ENCODE measurements around the gene CALHM2.
"Not testable (repeated sequence)": the region's sequence is repeated elsewhere in the genome, so short reads cannot be mapped to it uniquely, and the experiment has no call there.

Gene CALHM2, protein sequence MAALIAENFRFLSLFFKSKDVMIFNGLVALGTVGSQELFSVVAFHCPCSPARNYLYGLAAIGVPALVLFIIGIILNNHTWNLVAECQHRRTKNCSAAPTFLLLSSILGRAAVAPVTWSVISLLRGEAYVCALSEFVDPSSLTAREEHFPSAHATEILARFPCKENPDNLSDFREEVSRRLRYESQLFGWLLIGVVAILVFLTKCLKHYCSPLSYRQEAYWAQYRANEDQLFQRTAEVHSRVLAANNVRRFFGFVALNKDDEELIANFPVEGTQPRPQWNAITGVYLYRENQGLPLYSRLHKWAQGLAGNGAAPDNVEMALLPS

DNA sequence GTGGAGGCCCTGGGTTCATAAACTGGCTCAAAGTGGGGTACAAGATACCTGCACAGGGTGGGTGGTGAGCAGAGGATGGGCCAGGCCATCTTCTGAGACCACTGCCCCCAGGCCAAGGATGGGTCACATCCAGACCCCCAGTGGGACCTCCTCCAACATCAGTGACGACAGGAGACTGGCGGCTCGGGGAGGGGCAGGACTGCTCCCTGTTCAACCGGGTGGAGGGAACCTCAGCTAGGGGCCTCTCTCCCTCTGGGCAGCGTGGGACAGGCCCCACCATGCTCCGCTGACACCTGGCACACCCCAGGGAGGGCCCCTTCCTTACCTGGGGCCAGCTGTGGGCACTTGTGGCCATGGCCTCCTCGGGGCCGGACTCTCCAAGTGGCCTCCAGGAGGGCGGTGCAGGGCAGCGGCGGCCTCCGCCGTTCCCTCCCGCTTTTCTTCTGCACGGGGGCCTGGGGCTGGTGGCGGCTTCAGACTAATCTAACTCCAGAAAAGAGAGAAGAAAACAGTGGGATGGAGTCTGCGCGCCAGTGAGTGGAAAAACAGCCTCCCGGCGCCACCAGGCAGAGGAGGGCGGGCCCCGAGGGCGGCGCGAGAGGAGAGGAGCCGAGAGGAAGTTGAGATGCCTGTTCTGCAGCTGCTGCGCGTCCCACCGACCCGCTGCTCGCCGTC, at the start of gene CALHM2:
CALHM2 (minus strand) TSS at position 540 of the 675 bp plus-strand sequence. CDS start 2,429 bp downstream, outside the sequence.
- DNase-seq, result peak; percentile 22

DNA sequence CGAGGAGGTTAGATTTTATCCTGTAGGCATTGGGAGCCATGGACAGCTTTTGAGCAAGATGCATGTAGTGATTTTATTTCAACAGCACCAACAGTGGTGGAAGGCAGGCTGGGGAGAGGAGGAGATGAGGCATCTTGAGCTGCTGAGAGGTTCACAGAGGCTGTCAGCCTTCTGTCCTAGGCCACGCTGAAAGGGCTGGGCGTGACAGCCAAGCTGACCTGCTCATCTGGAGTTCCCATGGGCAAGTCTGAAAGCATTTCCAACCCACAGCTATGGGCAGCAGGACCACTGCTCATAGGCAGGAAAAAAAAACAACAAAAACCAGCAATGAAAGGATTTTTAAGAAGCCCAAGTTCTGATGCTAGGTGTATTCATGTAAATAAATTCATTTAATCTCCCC, 49.0 kb upstream of the CALHM2 start:
- DNase-seq, result no peak

DNA sequence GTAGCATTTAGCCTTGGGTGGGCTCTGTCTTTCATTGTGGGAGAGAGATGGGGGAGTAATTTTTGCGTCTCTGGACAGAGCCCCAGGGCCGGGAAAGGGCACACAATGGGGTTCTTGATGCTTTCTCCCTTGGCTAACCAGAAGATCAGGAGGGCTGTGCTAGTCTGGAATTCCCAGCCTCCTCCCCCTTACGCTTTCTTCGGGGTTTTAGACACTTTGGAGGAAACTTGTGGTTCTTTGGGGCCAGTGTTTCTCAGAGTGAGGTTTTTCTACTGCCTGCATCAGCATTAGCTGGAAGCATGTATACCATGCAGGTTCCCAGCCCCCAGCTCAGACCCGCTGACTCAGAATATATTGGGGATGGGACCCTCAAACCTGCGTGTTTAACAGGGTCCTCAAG, 48.3 kb upstream of the CALHM2 start:
- DNase-seq, result no peak

DNA sequence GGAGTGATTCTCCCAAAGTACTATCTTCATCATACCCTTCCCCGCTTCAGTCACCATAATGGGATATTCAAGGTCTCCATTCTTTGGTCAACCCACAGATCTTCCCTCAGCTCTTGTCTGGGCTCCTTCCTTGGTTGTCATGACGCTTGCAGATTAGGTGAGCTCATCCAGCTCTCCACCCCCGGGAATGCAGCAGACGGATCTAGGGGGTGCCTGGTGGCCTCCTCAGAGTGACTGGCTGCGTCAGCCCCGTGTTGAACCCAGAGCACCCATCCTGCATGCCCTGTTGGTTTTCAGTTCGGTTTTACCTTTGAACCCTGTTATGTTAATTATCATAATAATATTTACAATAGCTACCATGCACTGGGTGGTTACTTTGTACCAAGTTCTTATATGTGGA, 47.7 kb upstream of the CALHM2 start:
- no peak for DNase-seq

DNA sequence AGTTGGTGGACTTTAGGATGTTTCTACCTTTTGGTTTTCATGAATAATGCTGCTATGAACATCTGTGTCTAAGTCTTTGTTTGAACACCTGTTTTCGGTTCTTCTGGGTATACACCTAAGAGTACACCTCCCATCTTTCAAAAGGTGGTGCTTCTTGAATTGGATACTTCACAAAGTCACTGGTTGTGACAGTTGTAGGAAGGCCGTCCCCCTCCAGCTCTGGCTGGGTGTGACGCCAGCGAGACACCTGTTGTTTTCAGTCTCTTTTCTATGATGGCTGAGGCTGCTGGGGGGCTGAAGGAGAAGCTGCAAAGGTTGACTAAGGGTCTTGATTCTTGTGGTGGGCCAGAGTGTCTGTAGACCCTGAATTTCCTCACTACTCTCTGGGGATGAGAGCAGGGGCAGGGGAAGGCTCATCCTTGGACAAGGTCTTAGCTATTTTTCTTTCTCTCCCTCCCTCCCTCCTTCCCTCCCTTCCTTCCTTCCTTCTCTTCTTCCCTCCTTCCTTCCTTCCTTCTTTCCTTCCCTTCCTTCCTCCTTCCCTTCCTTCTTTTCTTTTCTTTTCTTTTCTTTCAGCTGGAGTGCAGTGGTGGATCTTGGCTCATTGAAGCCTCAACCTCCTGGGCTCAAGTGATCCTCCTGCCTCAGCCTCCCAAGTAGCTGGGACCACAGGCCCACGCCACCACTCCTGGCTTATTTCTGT, 46.9 kb upstream of the CALHM2 start:
- DNase-seq, result no peak

DNA sequence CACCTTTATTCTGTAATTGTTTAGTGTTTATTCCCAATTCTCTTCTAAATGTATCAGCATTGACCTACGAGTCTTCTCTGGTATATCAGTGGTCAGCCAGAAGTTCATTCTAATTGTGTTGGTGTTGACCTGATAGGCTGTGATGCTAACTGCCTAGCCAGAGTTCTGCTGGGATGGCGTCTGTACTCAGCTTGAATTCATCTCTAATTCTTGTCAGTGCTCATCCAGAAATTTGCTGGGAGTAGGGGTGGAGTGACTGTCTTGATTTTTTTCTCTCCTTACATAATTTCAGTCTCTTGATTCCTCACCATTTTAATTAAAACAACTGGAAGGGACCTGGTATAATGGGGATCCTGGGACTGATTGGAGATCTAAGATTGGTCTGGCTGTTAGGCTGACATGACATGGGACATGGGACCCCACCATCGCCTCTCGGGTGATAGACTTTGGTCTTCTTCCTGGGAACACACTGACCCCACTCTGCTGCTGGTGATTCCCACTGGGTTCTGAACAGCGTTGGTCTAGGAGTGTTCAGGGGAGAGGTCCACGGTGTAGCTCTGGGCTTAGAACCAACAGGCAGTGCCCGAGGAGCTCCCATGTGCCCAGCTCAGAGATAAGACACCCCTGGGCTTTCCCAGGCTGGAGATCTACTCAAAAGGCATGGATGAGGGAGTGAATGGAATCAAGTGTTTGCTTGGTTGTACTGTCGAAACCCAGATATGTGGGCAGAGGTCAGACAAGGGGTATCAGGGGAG, 45.2 kb upstream of the CALHM2 start:
- DNase-seq, result no peak

DNA sequence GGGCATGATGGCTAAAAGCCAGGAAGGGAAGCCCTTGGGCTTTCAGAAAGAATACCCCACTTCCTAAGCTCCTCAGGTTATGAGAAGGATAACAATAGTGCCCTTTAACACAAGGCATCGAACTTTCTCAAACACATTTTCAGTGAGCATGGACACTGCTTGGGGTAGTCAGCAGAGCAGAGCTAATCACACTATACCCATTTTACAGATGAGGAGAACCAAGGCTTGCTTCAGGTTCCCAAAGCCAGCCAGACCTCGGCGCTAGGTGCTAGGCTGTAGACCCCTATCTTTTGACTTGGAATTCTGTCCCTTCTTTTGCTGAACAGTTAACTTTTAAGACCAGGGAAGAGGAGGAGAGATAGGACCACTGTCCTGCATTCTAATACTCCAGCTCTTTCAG, 43.2 kb upstream of the CALHM2 start:
- DNase-seq, result no peak

DNA sequence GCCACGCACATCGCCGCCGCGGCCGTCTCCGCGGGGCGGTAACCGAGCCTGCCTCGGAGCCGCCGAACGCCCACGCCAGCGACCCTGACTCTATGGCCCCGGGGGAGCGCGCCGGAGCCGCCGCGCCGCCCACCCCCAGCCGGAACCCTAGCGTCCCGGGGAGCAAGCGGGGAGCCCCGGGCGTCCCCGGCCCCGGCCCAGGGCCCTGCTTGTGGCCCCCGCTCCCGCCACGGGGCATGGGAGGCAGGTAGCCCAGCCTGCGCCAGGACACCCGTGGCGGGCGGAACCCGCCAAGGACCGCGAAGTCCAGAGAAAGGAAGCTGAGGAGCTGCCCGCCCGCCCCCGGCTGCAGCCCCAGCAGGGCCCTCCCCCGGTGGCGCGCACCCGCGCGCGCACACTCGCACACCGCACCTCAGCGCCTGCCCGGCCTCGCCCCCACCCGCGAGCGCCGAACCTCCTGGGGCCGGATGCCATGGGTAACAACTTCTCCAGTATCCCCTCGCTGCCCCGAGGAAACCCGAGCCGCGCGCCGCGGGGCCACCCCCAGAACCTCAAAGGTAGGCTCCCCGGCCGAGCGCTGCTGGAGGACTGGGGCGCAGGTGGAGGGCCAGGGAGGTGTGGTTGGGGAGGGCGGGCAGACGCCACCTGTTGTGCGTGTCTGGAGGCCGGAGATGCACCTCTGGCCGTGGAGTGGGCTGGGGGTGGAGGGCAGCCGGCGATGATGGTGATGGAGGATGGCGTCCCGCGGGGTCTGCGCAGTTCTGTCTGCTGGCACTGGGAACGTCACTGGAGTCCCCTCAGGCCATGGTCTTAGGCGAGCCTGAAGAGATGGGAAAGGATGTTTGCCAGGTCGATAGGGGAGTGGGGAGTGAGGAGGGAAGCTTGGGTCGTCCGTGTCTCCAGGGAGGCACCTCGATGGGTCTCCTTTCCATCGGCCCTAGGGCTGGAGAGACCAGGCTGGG, 42.0 kb upstream of the CALHM2 start:
- DNase-seq, result no peak

DNA sequence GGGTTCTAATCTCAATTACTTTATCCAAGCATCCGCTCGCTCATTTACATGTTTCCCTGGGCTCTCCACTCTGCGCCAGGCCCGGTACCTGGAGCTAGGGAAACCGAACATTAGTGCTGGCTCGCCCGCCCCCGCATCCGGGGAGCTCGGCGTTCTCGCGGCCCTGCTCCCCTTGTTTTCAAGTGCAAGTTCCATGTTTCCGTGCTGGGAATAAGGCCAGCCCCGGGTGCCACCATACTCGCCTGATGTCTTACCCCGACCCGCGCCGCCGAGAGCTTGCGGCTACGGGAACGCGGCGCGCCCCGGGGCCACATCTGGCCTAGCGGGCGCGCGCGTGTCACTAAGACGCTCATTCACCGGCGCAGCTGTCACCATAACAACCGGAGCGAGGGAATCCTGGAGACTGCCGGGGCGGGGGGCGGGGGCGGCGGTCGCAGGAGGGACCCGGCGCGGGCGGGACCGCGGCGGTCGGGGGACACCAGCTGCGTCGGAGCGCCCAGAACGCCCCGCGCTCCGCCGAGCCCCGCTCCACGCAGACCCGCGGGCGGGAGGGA, 41.3 kb upstream of the CALHM2 start, which contains the start of gene NEURL1:
NEURL1 (plus strand) TSS at position 344 of the 554 bp plus-strand sequence. CDS start 683 bp downstream, outside the sequence.
- no peak for DNase-seq

DNA sequence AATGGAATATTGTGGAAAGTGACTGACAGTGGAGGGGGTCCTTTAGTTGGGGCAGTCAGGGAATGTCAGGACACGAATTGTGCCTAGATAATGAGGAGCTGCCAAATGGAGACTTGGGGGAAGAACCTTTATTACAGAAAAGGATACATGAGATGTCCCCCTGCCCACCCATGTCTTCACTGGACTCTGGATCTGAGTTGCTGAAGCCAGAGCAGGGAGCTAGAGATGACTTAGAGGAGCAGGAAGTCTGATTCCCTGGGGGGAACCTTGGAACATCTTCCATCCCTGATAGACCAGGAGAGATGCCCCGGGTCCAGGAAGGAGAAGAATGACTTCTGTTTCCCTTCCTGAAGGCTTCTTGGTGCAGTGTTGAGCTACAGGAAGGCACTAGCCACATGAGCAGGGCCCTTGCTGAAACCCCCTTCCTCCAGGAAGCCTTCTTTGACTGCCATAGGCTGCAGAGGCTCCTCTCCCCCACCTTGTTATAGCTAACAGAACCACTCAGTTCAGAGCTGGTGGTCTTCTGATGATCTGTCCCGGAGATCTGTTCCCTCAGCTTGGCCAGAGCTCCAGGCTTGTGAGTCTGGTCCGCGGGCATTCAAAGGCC, 40.6 kb upstream of the CALHM2 start:
- DNase-seq, result no peak

DNA sequence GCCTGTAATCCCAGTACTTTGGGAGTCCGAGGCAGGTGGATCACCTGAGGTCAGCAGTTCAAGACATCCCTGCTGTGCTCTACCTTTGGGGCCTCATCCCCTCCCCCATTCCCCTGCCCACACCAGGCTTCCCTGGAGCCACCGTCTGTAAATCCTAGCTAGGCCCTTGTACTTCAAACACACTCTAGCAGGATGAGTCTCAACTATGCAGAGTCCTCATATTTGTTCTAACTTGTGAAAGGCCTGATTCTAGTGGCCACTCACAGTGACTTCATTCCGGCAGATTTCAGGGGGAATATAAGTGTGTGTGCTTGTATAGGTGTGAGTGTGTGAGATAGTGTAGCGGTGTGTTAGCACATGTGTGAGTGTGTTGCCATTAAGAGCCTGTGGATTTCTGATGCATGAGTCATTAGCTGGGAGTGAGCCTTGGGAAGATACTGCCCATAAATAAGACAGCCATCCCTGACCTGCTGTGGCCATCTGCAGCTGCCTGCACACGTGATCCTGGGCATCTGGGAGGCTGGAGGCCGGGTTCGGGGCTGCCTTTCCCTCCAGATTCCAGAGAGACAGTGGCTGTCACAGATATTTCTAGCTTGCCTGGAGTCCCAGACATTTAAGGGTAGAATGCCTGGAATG, 39.7 kb upstream of the CALHM2 start:
- DNase-seq, result peak; percentile 53

DNA sequence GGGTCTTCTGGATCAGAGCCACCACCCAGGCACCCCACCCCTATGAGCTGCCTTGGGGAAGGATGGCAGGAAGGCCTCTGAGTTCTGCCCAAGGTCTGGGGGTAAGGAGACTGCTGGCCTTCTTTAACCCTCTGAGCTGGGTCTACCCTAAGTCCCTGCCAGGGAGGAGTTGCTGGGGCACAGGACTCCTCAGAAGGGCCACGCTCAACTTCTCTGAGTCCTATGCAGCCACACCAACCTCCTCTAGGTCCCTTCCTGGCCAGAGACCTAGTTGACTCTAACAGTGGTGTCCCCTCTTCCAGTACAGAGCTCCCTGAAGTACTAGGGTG, 38.8 kb upstream of the CALHM2 start:
- DNase-seq, result no peak

DNA sequence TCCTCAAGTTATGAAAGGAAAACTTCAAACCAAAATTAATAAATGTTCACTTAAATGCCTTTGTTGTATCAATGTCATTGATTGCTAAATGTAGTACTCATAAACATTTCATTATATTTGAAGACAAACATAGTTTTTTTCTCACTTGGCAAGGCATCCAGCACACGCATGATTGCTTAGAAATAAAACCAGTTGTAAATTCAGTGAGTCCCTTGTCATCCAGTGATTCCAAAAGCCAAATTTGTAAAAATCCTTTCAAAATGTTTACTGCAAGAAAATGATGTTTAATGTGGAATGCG, 35.2 kb upstream of the CALHM2 start:
- DNase-seq, result no peak

DNA sequence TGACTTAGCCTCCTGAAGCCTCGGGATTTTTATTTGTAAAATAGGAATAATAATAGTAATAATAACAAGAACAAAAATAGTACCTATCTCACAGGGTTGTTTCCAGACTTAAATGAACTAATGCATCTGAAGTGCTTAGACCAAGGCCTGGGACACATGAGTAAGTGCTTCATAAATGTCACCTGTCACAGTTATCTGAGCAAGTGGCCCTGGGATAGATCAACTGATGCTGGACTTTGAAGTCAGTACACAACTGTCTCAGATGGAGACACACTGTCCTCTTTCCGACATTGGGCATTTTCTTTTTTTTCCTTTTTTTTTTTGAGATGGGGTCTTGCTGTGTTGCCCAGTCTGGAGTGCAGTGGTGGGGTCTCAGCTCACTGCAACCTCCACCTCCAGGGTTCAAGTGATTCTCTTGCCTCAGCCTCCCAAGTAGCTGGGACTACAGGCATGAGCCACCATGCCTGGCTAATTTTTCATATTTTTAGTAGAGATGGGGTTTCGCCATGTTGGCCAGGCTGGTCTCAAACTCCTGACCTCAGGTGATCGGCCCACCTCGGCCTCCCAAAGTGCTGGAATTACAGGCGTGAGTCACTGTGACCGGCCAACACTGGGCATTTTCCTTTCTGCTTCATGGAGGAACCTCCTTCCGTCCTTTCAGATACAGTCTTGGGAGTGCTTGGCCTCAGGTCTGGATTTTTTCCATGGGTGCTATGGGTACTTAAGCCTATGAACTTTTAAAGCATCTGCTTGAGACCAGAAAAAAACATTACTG, 34.7 kb upstream of the CALHM2 start:
- not testable (repeated sequence) for DNase-seq

DNA sequence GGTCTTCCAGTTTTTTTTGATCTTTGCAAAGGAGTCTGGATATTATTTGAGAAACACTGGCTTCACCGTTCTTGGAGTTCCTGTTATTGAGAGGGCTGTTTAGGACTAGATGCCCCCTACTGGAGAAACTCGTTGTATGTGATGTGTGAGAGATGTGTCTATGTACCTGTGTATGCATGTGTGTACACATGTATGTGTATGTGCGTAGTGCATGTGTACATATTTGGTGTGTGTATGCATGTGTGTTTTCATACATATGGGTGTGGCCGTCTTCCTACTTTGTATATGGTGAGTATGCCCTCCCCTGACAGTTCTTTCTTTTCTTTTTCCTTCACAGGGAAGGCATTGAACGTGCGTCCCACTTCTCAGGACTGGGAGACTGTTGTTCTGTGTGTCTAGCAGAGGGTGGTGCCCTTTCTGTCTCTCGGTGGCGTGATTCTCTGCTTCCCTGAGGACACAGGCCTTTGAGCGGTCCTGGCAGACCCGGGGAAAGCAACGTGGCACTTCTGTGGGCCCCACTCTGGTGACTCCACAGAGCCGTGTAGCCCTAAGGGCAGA, 29.9 kb upstream of the CALHM2 start:
- no peak for DNase-seq

DNA sequence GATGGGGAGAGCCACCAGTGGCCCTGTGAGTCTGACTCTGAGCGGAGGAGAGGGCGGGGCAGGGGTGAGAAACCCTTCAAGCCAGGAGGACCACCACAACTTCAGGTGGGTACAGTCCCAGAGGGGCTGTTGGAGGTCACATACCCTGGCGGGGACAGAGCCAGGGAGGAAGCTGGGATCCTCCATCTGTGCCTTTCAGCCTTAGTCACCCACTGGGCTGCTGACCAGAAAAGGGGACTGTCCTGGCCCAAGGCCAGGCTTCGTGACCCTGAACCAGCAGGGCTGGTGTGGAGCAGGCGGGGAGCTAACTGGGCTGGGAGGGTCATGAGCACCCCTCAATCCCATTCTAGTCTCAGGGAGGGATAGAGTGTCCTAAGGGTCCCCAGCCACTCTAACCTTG, 28.4 kb upstream of the CALHM2 start:
- DNase-seq, result no peak

DNA sequence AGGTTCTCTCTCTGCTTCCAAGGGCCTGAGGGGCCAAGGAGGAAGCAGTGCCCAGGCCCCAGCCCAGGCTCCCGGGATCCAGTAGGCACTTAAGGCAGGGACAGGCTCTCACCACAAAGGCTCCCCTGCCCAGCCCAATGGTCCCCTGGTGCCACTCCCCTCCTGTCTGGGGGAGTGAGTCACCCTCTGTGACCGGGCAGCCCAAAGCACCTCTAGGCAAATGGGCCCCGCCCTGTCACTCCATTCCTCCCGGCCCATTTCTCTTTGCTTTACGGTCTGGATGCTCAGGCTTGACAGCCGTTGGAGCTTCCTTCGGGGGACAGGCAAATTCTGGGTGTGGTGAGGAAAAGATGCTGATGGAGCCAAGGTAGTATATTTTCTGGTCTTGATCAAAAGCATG, 27.0 kb upstream of the CALHM2 start, which contains the start of gene CALHM3:
CALHM3 (minus strand) TSS at position 106 of the 400 bp plus-strand sequence. CDS start 208 bp downstream, outside the sequence.
- DNase-seq, result peak; percentile 34

DNA sequence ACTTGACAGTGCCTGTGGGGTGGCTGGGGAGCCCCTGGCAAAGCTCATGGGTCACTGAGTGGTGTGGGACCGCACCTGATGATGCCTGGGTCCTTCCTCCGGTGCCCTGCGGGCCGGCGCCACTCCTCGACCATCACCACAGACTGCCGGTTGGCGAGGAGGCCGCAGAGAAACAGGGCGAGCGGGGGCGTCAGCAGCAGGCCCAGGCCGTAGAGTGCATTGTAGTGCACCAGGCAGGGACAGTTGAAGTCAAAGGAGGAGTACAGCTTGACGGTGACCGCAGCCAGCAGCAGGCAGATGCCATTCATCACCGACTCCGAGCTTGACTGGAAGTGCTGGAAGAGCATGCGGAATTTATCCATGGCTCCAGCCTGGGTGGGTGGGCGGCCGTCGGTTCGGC, 26.5 kb upstream of the CALHM2 start:
- DNase-seq, result no peak

DNA sequence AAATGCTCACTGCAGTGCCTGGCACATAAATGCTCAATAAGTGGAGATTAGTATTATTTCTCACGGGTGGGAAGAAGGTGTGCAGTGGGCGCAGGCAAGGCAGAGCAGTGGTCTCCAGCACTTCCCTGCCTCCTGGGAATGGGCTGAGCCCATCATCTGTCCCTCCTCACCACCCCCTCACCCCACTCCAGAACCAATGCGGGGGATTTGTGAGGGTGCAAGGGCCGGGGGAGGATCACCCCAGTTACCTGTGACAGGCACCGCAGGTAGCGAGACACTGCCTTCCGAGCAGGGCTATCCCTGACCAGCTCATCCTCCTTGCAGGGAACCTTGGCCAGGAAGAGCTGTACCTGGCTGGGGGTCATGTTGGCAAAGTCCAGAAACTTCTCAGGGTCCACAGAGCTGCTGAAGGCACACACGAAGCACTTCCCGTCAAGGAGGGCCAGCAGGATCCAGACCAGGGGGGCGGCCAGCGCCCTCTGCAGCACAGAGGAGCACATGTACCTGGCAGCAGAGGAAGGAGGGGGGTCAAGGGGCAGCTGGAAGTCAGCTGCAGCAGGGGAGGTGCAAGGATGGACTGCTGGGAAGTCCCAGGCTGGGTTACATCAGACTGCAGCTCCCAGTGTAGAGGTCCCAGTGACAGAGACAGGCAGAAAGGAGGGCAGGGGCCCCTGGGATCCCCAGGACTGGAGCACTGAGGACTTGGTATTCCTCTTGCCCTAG, 24.0 kb upstream of the CALHM2 start:
- DNase-seq, result no peak
